Activated CD4-positive, alpha-beta T cell treated with anti-CD3 and anti-CD28 coated beads for 36 hours (primary cell): Measurements from ENCODE around the gene MFSD2A. TPM values are rescaled to one million over a fixed set of nuclear protein-coding genes. Genes with fewer than 3 reads are reported as not detected.

Experiments
- ATAC-seq: fragments of 200-7000 bp; cut with Tn5 transposase; one replicate; pipeline ENCODE4 v1.10.0; 2021; ENCODE audit warnings: mild to moderate bottlenecking, moderate library complexity
- CTCF ChIA-PET: fragments of 350-600 bp; sonication (Branson Sonifier 250); formaldehyde crosslinking; loops from one replicate; lab custom pipeline; 2021; ENCODE audit warnings: antibody characterized with exemption; lab: Charles Lee
- POLR2A ChIA-PET: fragments of 350-600 bp; sonication (Branson Sonifier 250); formaldehyde crosslinking; loops from one replicate; lab custom pipeline; 2021; ENCODE audit warnings: antibody characterized with exemption, inconsistent platforms; lab: Charles Lee
- DNase-seq: peaks from one replicate; pipeline ENCODE4 v3.0.0-alpha.2; 2020
- H3K27ac Mint-ChIP-seq: one replicate; pipeline ENCODE4 v1.8.0; 2021; ENCODE audit warnings: mixed read lengths
- H3K27me3 Mint-ChIP-seq: one replicate; pipeline ENCODE4 v1.8.0; 2021; ENCODE audit warnings: mixed read lengths
- H3K36me3 Mint-ChIP-seq: one replicate; pipeline ENCODE4 v1.8.0; 2021; ENCODE audit warnings: low read depth, mixed read lengths
- H3K4me1 Mint-ChIP-seq: one replicate; pipeline ENCODE4 v1.8.0; 2021; ENCODE audit warnings: mixed read lengths
- H3K4me3 Mint-ChIP-seq: one replicate; pipeline ENCODE4 v1.8.0; 2021; ENCODE audit warnings: mild to moderate bottlenecking, moderate library complexity, mixed read lengths
- H3K9me3 Mint-ChIP-seq: one replicate; pipeline ENCODE4 v1.8.0; 2021; ENCODE audit warnings: low read depth, mixed read lengths
- intact Hi-C, 2 experiments: fragments of 100-400 bp; cut with DNase I in 1 of 2; cut with micrococcal nuclease in 1 of 2; formaldehyde crosslinking; loops; one replicate each; pipeline versions ENCODE4 v1.14.2 to v1.15.1; 2022 to 2024; cut with DNase I, micrococcal nuclease
- total RNA-seq, 2 experiments: library from RNA; stranded (reverse); gene quantifications; one replicate each; pipeline ENCODE4 v1.2.3, GENCODE V29; 2021

MFSD2A gene
- total RNA-seq, 2 experiments from 2014 or later = 8.8 to 12.8 TPM

DNA sequence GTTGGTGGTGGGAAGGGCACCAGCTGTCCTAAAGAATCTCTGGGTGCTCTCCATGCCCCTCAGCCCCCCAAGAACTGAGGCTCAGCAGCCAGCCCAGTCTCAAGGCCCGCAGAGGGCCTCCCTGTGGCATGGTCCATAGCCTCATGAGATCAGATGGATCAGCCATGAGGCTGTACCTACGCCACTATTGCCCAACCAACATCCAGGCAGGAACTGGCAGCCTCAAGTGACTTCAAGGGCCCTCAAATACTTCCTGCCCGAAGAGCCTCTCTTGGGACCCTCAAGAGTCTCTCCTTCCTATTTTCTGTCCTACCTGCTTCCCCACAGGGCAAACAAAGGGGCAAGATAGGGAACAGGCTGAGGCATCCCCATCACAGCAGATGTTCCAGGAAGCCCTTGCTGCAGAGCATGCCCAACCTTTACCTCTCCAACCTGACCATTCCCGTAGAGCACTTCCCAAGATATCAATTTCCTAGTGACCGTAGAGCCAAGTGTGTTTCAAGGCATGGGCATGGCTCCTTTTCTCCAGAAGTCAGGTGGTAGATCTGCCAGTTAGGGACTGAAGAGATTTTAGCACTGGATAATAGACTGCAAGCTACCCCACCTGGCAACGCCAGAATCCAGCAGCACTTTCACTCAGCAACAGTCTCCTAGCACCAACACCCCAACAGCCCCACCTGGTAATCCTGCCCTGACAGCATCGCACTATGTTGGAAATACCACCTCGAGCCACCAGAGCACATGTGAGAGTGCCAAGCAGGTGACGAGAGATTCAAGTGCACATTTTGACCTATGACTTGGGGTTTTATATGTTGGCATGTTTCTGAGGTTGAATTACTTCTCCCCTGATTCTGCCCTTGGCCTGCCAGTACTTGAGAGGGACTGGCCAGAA, 13.7 kb upstream of the MFSD2A start:
- POLR2A ChIA-PET = no interaction called here
- CTCF ChIA-PET = interaction anchor here (1.2 kb wide), 1 partner anchor 22 kb away, joined by 3 read pairs; no protein-coding TSS in a partner anchor

GRCh38 chr1:39943471-39944290, 11.3 kb upstream of the MFSD2A start:
- Mint-ChIP-seq H3K4me1 (peaks cover 6% of the 10 kb centered on the region), H3K9me3 (no peaks in the 10 kb centered on the region), H3K4me3 (no peak overlapping the region), H3K27me3 (no peaks in the 10 kb centered on the region), H3K36me3 (no peaks in the 10 kb centered on the region), H3K27ac (no peak overlapping the region)
- POLR2A ChIA-PET = no interaction called here
- no peak for DNase-seq
- CTCF ChIA-PET = interaction anchor here (0.6 to 2.1 kb wide), 3 partner anchors 24 to 44 kb away, joined by 3 to 5 read pairs (median 4); no protein-coding TSS in a partner anchor
- ATAC-seq = no peak
- intact Hi-C loops = no loop called here

More for the DNA sequence above, 13.7 kb upstream of the MFSD2A start:
- ATAC-seq (no peak), DNase-seq (no peak)
- no peaks in the 10 kb centered on the region for H3K9me3 Mint-ChIP-seq
- no peaks in the 10 kb centered on the region for H3K27me3 Mint-ChIP-seq
- peaks cover 6% of the 10 kb centered on the region for H3K4me1 Mint-ChIP-seq
- no peak overlapping the region for H3K27ac Mint-ChIP-seq
- intact Hi-C loops = no loop called here
- H3K36me3 Mint-ChIP-seq = no peaks in the 10 kb centered on the region
- no peak overlapping the region for H3K4me3 Mint-ChIP-seq

DNA sequence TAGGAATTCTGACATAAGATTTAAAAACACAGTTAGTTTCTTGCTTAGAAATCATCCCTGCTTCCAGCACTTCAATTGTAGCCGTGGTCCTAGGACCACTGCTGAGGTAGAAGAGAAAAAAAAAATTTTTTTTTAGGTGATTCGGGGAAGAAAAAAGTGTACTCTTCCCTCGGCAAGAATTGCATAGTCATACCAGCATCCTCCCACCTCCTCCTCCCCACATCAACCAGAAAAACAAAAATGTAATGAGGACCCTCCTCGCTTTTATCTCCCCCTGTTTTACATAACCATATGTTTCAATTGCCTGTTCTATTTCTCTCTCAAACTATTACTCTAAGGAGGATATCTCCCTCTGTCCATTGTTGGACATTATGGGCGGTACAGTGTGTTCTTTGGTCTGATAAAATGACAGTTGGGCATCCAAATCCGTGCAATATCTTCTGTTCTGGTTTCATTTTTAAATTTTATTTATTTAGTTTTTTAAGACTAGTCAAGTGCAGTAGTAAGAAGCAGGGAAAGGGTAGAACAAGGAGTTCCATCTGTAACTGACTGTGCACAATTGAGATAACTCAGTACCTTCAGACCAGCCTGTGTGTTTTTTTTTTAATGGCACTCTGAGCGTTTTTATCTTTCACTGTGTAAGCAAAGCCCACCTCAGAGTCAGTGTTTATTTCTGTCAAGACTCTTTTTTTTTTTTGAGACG, 10.4 kb upstream of the MFSD2A start:
- no peaks in the 10 kb centered on the region for H3K27me3 Mint-ChIP-seq
- ChIA-PET CTCF (no interaction called here), POLR2A (no interaction called here)
- intact Hi-C loops = no loop called here
- H3K4me1 Mint-ChIP-seq = peaks cover 6% of the 10 kb centered on the region
- no peaks in the 10 kb centered on the region for H3K36me3 Mint-ChIP-seq
- DNase-seq (no peak), ATAC-seq (no peak)
- no peak overlapping the region for H3K4me3 Mint-ChIP-seq
- H3K9me3 Mint-ChIP-seq = no peaks in the 10 kb centered on the region
- no peak overlapping the region for H3K27ac Mint-ChIP-seq

DNA sequence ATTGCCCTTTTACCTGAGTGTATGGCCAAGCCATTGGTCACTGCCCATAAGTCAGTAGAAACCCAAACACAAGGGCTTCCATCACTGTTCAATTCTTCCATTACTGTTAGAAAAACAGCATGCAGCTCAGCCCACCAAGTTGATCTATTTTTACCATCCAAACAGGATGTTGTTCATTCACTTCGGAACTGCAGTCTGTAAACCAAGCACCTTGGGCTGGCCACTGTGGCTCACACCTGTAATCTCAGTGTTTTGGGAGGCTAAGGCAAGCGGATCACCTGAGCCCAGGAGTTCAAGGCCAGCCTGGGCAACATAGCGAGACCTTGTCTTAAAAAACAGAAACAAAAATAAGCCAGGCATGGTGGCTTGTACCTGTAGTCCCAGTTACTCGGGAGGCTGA, 8.7 kb upstream of the MFSD2A start:
- no peak overlapping the region for H3K4me3 Mint-ChIP-seq
- H3K27me3 Mint-ChIP-seq = no peaks in the 10 kb centered on the region
- ChIA-PET CTCF (no interaction called here), POLR2A (no interaction called here)
- ATAC-seq (no peak), DNase-seq (no peak)
- H3K27ac Mint-ChIP-seq = no peak overlapping the region
- H3K9me3 Mint-ChIP-seq = no peaks in the 10 kb centered on the region
- H3K36me3 Mint-ChIP-seq = no peaks in the 10 kb centered on the region
- intact Hi-C loops = no loop called here
- H3K4me1 Mint-ChIP-seq = peaks cover 6% of the 10 kb centered on the region

GRCh38 chr1:39947260-39947659, 7.7 kb upstream of the MFSD2A start:
- Mint-ChIP-seq H3K9me3 (no peaks in the 10 kb centered on the region), H3K4me3 (no peak overlapping the region), H3K27ac (no peak overlapping the region), H3K4me1 (peaks cover 6% of the 10 kb centered on the region), H3K27me3 (no peaks in the 10 kb centered on the region), H3K36me3 (no peaks in the 10 kb centered on the region)
- ChIA-PET CTCF (no interaction called here), POLR2A (interaction anchor here (0.6 kb wide), 1 partner anchor 47 kb away, joined by 3 read pairs; no protein-coding TSS in a partner anchor)
- intact Hi-C loops = no loop called here
- DNase-seq = no peak
- no peak for ATAC-seq

- peaks cover 8% of the 10 kb centered on the region for H3K4me1 Mint-ChIP-seq
- ChIA-PET POLR2A (interaction anchor here (0.6 to 0.7 kb wide), 3 partner anchors 39 to 553 kb away, joined by 3 to 4 read pairs (median 3); no protein-coding TSS in a partner anchor), CTCF (interaction anchor here (0.6 to 1.3 kb wide), 2 partner anchors 15 to 46 kb away, joined by 3 to 6 read pairs; no protein-coding TSS in a partner anchor)
- H3K27ac Mint-ChIP-seq = no peak overlapping the region
- DNase-seq (no peak), ATAC-seq (no peak)
- H3K4me3 Mint-ChIP-seq = no peak overlapping the region
- no peaks in the 10 kb centered on the region for H3K9me3 Mint-ChIP-seq
- H3K36me3 Mint-ChIP-seq = no peaks in the 10 kb centered on the region
- intact Hi-C loops = no loop called here
- H3K27me3 Mint-ChIP-seq = no peaks in the 10 kb centered on the region
Observed at GRCh38 chr1:39949891-39950290, 5.1 kb upstream of the MFSD2A start.

- no peak for ATAC-seq
- POLR2A ChIA-PET = no interaction called here
- Mint-ChIP-seq H3K4me3 (no peak overlapping the region), H3K4me1 (peaks cover 17% of the 10 kb centered on the region), H3K36me3 (peaks cover 4% of the 10 kb centered on the region), H3K27me3 (no peaks in the 10 kb centered on the region), H3K9me3 (no peaks in the 10 kb centered on the region), H3K27ac (no peak overlapping the region)
- no peak for DNase-seq
- intact Hi-C loops = no loop called here
- CTCF ChIA-PET = interaction anchor here (0.9 kb wide), 1 partner anchor 81 kb away, joined by 3 read pairs; no protein-coding TSS in a partner anchor
Observed at GRCh38 chr1:39951926-39952325, 3.0 kb upstream of the MFSD2A start.

DNA sequence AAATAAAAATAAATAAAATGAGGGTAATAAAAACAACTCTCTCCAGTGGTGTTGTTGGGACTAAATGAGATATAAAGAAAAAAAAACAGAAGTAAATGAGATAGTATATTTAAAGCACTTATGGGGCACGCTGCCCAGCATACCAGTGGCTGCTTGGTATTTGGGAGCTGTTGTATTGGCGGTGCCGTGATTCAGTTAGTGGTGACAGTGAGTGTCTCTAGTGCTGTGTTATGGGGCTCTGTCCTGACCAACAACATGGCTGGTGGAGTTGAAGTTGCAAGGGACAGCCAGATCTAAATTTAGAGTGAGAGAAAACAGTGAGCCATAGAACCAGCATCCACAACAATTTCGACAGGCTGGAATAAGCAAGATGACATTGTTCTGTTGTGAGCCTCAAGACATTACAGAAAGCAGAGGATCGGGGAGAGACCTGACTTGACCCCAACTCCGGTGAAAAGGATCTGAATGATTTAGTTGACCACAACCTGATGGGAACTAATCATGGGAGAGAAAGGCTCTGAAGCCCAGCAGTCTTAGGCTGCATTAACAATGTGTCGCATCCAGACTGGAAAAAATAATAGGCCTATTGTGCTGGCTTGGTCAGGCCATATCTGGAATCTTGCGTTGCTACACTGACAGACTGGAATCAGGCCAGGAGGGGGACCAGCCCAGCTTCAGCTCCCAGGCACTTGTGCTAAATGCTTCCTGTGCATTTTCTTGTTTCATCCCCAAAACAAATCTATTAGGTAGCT, 2.4 kb upstream of the MFSD2A start:
- Mint-ChIP-seq H3K9me3 (no peaks in the 10 kb centered on the region), H3K4me1 (peaks cover 23% of the 10 kb centered on the region), H3K36me3 (peaks cover 10% of the 10 kb centered on the region), H3K4me3 (no peak overlapping the region), H3K27ac (no peak overlapping the region), H3K27me3 (no peaks in the 10 kb centered on the region)
- intact Hi-C loops = no loop called here
- no peak for ATAC-seq
- ChIA-PET POLR2A (interaction anchor here (0.7 kb wide), 1 partner anchor 280 kb away, joined by 3 read pairs; no protein-coding TSS in a partner anchor), CTCF (interaction anchor here (1.1 to 1.3 kb wide), 2 partner anchors 21 to 33 kb away, joined by 4 to 7 read pairs; no protein-coding TSS in a partner anchor)
- DNase-seq = no peak

DNA sequence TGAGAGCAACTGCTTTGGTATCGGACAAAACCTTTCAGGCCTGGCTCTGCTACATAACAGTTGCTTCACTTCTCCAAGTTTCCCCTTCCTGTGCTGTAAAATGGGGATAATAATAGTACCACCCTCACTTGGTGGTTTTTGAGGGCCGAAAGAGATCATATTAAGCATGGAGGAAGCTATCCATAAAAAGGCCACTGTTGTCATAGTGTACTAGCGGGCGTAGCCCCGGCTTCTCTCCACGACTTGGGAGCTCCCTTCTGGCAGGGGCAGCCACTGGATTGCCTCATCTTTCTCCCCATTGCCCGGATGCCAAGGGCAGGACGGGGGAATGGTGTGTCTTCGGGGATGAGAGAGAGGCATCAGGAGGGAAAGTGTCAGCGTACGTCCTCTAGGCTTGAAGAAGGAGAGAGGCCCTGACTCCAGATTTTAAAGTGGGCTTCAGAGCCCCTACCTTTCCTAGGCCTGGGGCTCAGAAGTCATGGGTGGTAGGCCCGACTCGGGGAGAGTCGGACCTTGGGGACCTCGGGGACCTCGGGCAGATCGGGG, 548 bp upstream of the MFSD2A start:
- ATAC-seq (no peak), DNase-seq (no peak)
- POLR2A ChIA-PET = no interaction called here
- no peaks in the 10 kb centered on the region for H3K9me3 Mint-ChIP-seq
- H3K4me3 Mint-ChIP-seq = peak overlapping the region; percentile 88
- CTCF ChIA-PET = interaction anchor here (2.5 kb wide), 1 partner anchor 19 kb away, joined by 23 read pairs; no protein-coding TSS in a partner anchor
- peaks cover 19% of the 10 kb centered on the region for H3K36me3 Mint-ChIP-seq
- intact Hi-C loops = no loop called here
- no peak overlapping the region for H3K27ac Mint-ChIP-seq
- H3K27me3 Mint-ChIP-seq = no peaks in the 10 kb centered on the region
- H3K4me1 Mint-ChIP-seq = peaks cover 26% of the 10 kb centered on the region
